ENCODE measurements around the gene ANGPTL4.

Gene ANGPTL4

GRCh38 chr19:8366961-8367326 lies 3.0 kb downstream of the ANGPTL4 start:
- TF ChIP-seq MAX (IDR thresholded peaks at IDR 0.05): no peak
- no peak for TF ChIP-seq CEBPB (IDR thresholded peaks at IDR 0.05)
- TF ChIP-seq YY1 (IDR thresholded peaks at IDR 0.05; ENCODE audit: low read depth): no peak
- TF ChIP-seq ZBTB7A (IDR thresholded peaks at IDR 0.05; ENCODE audit: low read depth): no peak

- no peak for TF ChIP-seq CREB1 (IDR thresholded peaks at IDR 0.05; ENCODE audit: low read depth)
- no peak for TF ChIP-seq RAD21 (IDR thresholded peaks at IDR 0.05; ENCODE audit: low read depth)
- TF ChIP-seq ZBTB7A (IDR thresholded peaks at IDR 0.05; ENCODE audit: low read depth): peak; percentile 45; the same call in 1 of the 2 replicates
- peak; percentile 74; the same call in 1 of the 2 replicates for TF ChIP-seq TCF12 (IDR thresholded peaks at IDR 0.05; ENCODE audit: low read depth)
- TF ChIP-seq NFIC (IDR thresholded peaks at IDR 0.05): peak; percentile 95
- 0 out of 2 replicates have a peak, but pooled peaks have one; percentile 51 for TF ChIP-seq CEBPB (IDR thresholded peaks at IDR 0.05)
- TF ChIP-seq EP300 (IDR thresholded peaks at IDR 0.05; ENCODE audit: borderline replicate concordance): peak; percentile 36; the same call in 1 of the 2 replicates
- peak; percentile 77 for TF ChIP-seq TEAD4 (IDR thresholded peaks at IDR 0.05)
These were observed 3.5 kb downstream of the ANGPTL4 start for GRCh38 chr19:8367327-8368001.

- no peak for TF ChIP-seq USF1 (IDR thresholded peaks at IDR 0.05)
- no peak for TF ChIP-seq MAX (IDR thresholded peaks at IDR 0.05)
- TF ChIP-seq TEAD4 (IDR thresholded peaks at IDR 0.05): no peak
- TF ChIP-seq ZBTB7A (IDR thresholded peaks at IDR 0.05; ENCODE audit: low read depth): no peak
- no peak for TF ChIP-seq TCF12 (IDR thresholded peaks at IDR 0.05; ENCODE audit: low read depth)
- TF ChIP-seq CEBPB (IDR thresholded peaks at IDR 0.05): no peak
- no peak for TF ChIP-seq NFIC (IDR thresholded peaks at IDR 0.05)
- TF ChIP-seq EGR1 (IDR thresholded peaks at IDR 0.05): no peak
- no peak for TF ChIP-seq YY1 (IDR thresholded peaks at IDR 0.05; ENCODE audit: low read depth)
- TF ChIP-seq TAF1 (IDR thresholded peaks at IDR 0.05; ENCODE audit: low read depth): no peak
- no peak for TF ChIP-seq RAD21 (IDR thresholded peaks at IDR 0.05; ENCODE audit: low read depth)
- no peak for TF ChIP-seq EP300 (IDR thresholded peaks at IDR 0.05; ENCODE audit: borderline replicate concordance)
- TF ChIP-seq CREB1 (IDR thresholded peaks at IDR 0.05; ENCODE audit: low read depth): no peak
- TF ChIP-seq REST (IDR thresholded peaks at IDR 0.05; ENCODE audit: low read depth): no peak
- TF ChIP-seq FOXM1 (IDR thresholded peaks at IDR 0.05; ENCODE audit: borderline replicate concordance, low read depth): no peak
These were observed 6.4 kb downstream of the ANGPTL4 start for GRCh38 chr19:8370176-8371010.

GRCh38 chr19:8371011-8371804 lies 7.3 kb downstream of the ANGPTL4 start:
- TF ChIP-seq CEBPB (IDR thresholded peaks at IDR 0.05) (no peak), REST (IDR thresholded peaks at IDR 0.05; ENCODE audit: low read depth) (no peak), USF1 (IDR thresholded peaks at IDR 0.05) (no peak), CREB1 (IDR thresholded peaks at IDR 0.05; ENCODE audit: low read depth) (no peak)
